Heart right ventricle (tissue), 16 donors: Measurements from ENCODE around the gene SLFN12L. TPM values are rescaled to one million over a fixed set of nuclear protein-coding genes. Genes with fewer than 3 reads are reported as not detected.

Experiments
- ATAC-seq, 8 donors: fragments of 200-7000 bp; cut with Tn5 transposase; one replicate each; pipeline ENCODE4 v1.9.1; 2020; ENCODE audit warnings: mild to moderate bottlenecking in 8 of 8, moderate library complexity in 8 of 8, moderate number of reproducible peaks in 1 of 8
- DNase-seq, 2 donors: peaks; one replicate each; pipeline ENCODE4 v3.0.0-alpha.2; 2020
- H3K27ac ChIP-seq, 10 donors: fragments of 200-600 bp; sonication (generic) in 2 of 10; one replicate each; pipeline versions ENCODE4 v1.5.0 to v1.8.0; 2020 to 2022; ENCODE audit warnings: mild to moderate bottlenecking in 3 of 10
- H3K27me3 ChIP-seq, 7 donors: fragments of 200-600 bp; one replicate each; pipeline ENCODE4 v1.8.0; 2021 to 2022; ENCODE audit warnings: mild to moderate bottlenecking in 2 of 7
- H3K36me3 ChIP-seq, 9 donors: fragments of 200-600 bp; sonication (generic) in 1 of 9; one replicate each; pipeline versions ENCODE4 v1.5.0 to v1.8.0; 2020 to 2022; ENCODE audit warnings: mild to moderate bottlenecking in 2 of 9
- H3K4me1 ChIP-seq, 9 donors: fragments of 200-600 bp; sonication (generic) in 1 of 9; one replicate each; pipeline versions ENCODE4 v1.5.0 to v1.8.0; 2020 to 2022; ENCODE audit warnings: mild to moderate bottlenecking in 4 of 9
- H3K4me3 ChIP-seq, 10 donors: fragments of 200-600 bp; sonication (generic) in 2 of 10; one replicate each; pipeline versions ENCODE4 v1.5.0 to v1.8.0; 2020 to 2022; ENCODE audit warnings: mild to moderate bottlenecking in 7 of 10, moderate library complexity in 2 of 10
- H3K9me3 ChIP-seq, 11 donors: fragments of 200-600 bp in 10 of 11; sonication (generic) in 2 of 11; one replicate each; pipeline versions ENCODE4 v1.5.0 to v1.8.0; 2013 to 2022; ENCODE audit warnings: mild to moderate bottlenecking in 2 of 11, control low read depth in 1 of 11, moderate library complexity in 1 of 11
- CTCF ChIP-seq, 9 donors: fragments of 200-600 bp; sonication (generic) in 2 of 9; IDR thresholded peaks; one replicate each; pipeline versions ENCODE4 v1.5.0 to v1.8.0; 2021 to 2022; ENCODE audit warnings: antibody characterized with exemption in 9 of 9, mild to moderate bottlenecking in 5 of 9, moderate library complexity in 1 of 9
- WGBS, 2 donors: extraction: QIAGEN DNeasy Blood & Tissue Kit; methylation state at CpG; one replicate each; pipeline ENCODE4 v1.1.7; 2013; ENCODE audit warnings: inconsistent platforms in 1 of 2; 5-methylcytosine and 5-hydroxymethylcytosine counted together
- intact Hi-C, 10 donors: fragments of 100-400 bp; cut with DNase I; formaldehyde crosslinking; loops; one replicate each; pipeline versions ENCODE4 v1.11.1 to v1.14.2; 2022
- polyA plus RNA-seq, 2 donors: library from polyadenylated mRNA; stranded (reverse); fragments of 200-250 nt; gene quantifications; one replicate each; pipeline ENCODE4 v1.2.3, GENCODE V29; 2013
- total RNA-seq, 10 donors: library from RNA; stranded (reverse); fragmentation: NEBNext Ultra II Directional in 3 of 10; extraction: Animal tissue kit (Norgen Biotek cat#: 25700) in 3 of 10; gene quantifications; one replicate each; pipeline versions ENCODE4 v1.2.1 to v1.2.4, GENCODE V29; 2021 to 2023
- donor health status: Arrhythmogenic right ventricular cardiomyopathy.
- donor health status: ischemic (EF 13 %, LVEDD 7.1; RV severe dilation, severe dysfunction).
- donor health status: healthy with polysubstance abuse.
- donor health status: DM: no; HTN: yes; CAD: no.
- donor health status: DM: no; HTN: no; CAD: no.
- donor health status: ischemic (EF 25% LVEDD 6.9; RV normal size, moderate dysfunction).
- donor health status: ischemic (EF 25% LVEDD 5.7; RV mildly dilated, moderate dysfunction).
- donor health status: healthy.
- donor health status: DM: yes; HTN: yes; CAD: no.
- donor health status: Ischemic cardiomyopathy.
- donor health status: ischemic (EF 35%, LVEDD 5.7; RV mildly dilated, moderate dysfunction).
- donor health status: nonischemic (EF 11% LVEDD 7.7; RV severe dilation, severe dysfunction).
- donor health status: DM: yes; HTN: yes; CAD: no.
- donor health status: PGD.
- donor health status: ischemic (EF 29% LVEDD 5.4; RV normal size, mild dysfunction).
- donor health status: nonischemic (EF 23%, LVEDD 6.1; RV moderate dilation, normal function).

SLFN12L gene
- total and polyA plus RNA-seq, 12 donors = 0.06 to 4.5 (median 0.68) TPM

GRCh38 chr17:35488991-35489390 is 48.5 kb downstream of the SLFN12L start:
- intact Hi-C loops = loop anchor here in 2 of 10 donors (10.0 kb wide), 2 partner anchors 54 to 124 kb away; partner anchors contain the start of gene SLFN12 (in 1 of the 2)
- H3K4me1 ChIP-seq = peaks cover 0 to 29% (median 12%) of the 10 kb centered on the region in 9 donors
- peak overlapping the region in 1 of 10 donors; percentile 65 for H3K4me3 ChIP-seq
- H3K27ac ChIP-seq = peak overlapping the region in 1 of 10 donors; percentile 80
- no peak for TF ChIP-seq CTCF (IDR thresholded peaks at IDR 0.05)
- ATAC-seq (no peak), DNase-seq (no peak)
- WGBS, 2 donors = 27 to 37% methylated on average over 15 of the region's 15 CpGs
- H3K27me3 ChIP-seq = peaks cover 5 to 93% (median 75%) of the 10 kb centered on the region in 7 donors
- no peaks in the 10 kb centered on the region for H3K36me3 ChIP-seq
- peaks cover 0 to 6% (median 0%) of the 10 kb centered on the region in 11 donors for H3K9me3 ChIP-seq

DNA sequence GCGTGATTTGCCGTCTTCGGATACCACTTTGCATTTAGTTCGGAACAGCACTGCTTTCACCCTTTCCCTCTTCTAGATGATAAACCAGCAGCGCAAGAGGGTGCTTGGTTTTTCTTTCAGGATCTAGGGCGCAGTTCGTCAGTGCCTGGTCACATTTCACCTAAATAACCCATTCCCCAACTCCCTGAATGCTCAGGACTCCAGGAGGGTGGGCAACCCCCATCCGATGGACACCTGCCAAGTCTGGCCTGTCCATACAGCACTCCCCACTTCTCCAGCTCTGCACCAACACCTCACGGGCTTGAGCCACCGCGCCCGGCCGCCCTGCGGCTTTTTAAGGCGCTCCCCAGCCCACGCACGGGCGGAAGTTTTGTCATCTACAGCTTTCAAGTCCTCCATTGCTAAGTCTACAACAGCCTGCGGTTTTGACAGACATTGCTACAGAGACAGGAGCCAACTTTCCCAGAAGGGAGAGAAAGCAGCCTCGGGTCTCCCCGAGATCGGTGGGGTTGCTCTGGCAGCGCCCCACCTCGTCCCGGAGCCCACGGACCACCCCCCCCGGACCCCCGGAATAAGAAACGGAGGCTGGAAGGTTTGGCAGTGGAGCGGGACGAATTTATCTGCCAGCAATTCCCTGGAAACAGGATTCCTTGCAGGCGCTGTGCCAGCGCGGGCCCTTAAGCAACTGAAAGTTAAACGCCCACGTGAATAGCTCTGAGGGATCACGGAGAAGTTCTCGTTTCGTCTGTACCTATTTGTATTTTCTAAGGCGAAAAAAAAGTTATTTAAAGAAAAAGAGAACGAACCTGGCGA is 50.4 kb downstream of the SLFN12L start:
- H3K27me3 ChIP-seq = peaks cover 5 to 78% (median 56%) of the 10 kb centered on the region in 7 donors
- WGBS, 2 donors = 7 to 9% methylated on average over 42 of the region's 42 CpGs
- ATAC-seq = peak; percentile 75 to 84 (median 78)

DNA sequence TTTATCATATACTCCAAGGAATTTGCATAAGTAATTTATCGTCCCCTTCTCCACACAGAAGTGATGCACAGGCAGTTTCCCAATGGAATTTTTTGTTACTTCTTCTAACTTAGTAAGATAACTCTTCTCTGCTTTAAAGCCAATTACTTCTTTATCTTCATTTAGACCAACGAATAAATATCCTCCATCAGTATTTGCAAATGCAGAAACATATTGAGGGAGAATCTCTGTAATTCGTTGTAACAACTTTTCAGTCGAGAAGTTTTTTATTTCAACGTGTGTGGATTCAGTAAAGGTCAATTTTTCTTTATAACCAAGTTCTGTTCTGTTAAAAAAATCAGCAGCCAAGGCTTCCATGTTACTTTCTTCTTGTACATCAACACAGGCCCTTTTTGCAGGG is 58.2 kb downstream of the SLFN12L start:
- peaks cover 0 to 31% (median 6%) of the 10 kb centered on the region in 7 donors for H3K27me3 ChIP-seq
- DNase-seq (no peak), ATAC-seq (no peak)
- H3K36me3 ChIP-seq = peaks cover 0 to 15% (median 0%) of the 10 kb centered on the region in 9 donors
- peaks cover 0 to 28% (median 0%) of the 10 kb centered on the region in 11 donors for H3K9me3 ChIP-seq
- intact Hi-C loops = no loop called here
- H3K4me3 ChIP-seq = no peak overlapping the region
- no peaks in the 10 kb centered on the region for H3K4me1 ChIP-seq
- TF ChIP-seq CTCF (IDR thresholded peaks at IDR 0.05) = no peak
- no peak overlapping the region for H3K27ac ChIP-seq
- WGBS, 2 donors = 62 to 66% methylated on average over 5 of the region's 5 CpGs

More for the DNA sequence above, 50.4 kb downstream of the SLFN12L start:
- TF ChIP-seq CTCF (IDR thresholded peaks at IDR 0.05) = no peak
- H3K4me3 ChIP-seq = peak overlapping the region; percentile 33 to 66 (median 58)
- H3K9me3 ChIP-seq = peaks cover 0 to 20% (median 0%) of the 10 kb centered on the region in 11 donors
- H3K36me3 ChIP-seq = no peaks in the 10 kb centered on the region
- DNase-seq = peak; percentile 43 to 52
- intact Hi-C loops = loop anchor here in 2 of 10 donors (10.0 kb wide), 2 partner anchors 52 to 122 kb away; partner anchors contain the start of gene SLFN12 (in 1 of the 2)
- peaks cover 0 to 29% (median 12%) of the 10 kb centered on the region in 9 donors for H3K4me1 ChIP-seq
- H3K27ac ChIP-seq = peak overlapping the region in 8 of 10 donors; percentile 20 to 80 (median 50)

GRCh38 chr17:35477248-35477647 is 60.2 kb downstream of the SLFN12L start:
- H3K27me3 ChIP-seq = peaks cover 0 to 27% (median 6%) of the 10 kb centered on the region in 7 donors

More at GRCh38 chr17:35477248-35477647, 60.2 kb downstream of the SLFN12L start:
- intact Hi-C loops = no loop called here
- DNase-seq (no peak), ATAC-seq (no peak)
- peaks cover 0 to 24% (median 0%) of the 10 kb centered on the region in 11 donors for H3K9me3 ChIP-seq
- no peaks in the 10 kb centered on the region for H3K4me1 ChIP-seq
- H3K27ac ChIP-seq = no peak overlapping the region
- no peak overlapping the region for H3K4me3 ChIP-seq
- H3K36me3 ChIP-seq = peaks cover 0 to 22% (median 0%) of the 10 kb centered on the region in 9 donors
- WGBS, 2 donors = 64 to 75% methylated on average over 5 of the region's 5 CpGs
- TF ChIP-seq CTCF (IDR thresholded peaks at IDR 0.05) = no peak
